T-helper 2 cell treated with Interferon-gamma antibody and Interleukin-4, amounts not matched to agents 5 μg/mL and 100 μg/mL, for 36 hours (primary cell): ENCODE data around the gene TMEFF2.

Experiments used
- DNase-seq: peaks from one replicate; pipeline ENCODE4 v3.0.0; 2021; ENCODE audit warnings: low spot score
- H3K27ac Mint-ChIP-seq: one replicate; pipeline ENCODE4 v1.8.0; 2021; ENCODE audit warnings: mild to moderate bottlenecking, mixed read lengths
- H3K27me3 Mint-ChIP-seq: one replicate; pipeline ENCODE4 v1.8.0; 2021; ENCODE audit warnings: low read depth, mixed read lengths
- H3K36me3 Mint-ChIP-seq: one replicate; pipeline ENCODE4 v1.8.0; 2021; ENCODE audit warnings: low read depth, mixed read lengths
- H3K4me1 Mint-ChIP-seq: one replicate; pipeline ENCODE4 v1.8.0; 2021; ENCODE audit warnings: low read depth, mixed read lengths
- H3K4me3 Mint-ChIP-seq: one replicate; pipeline ENCODE4 v1.8.0; 2022; ENCODE audit warnings: mild to moderate bottlenecking, moderate library complexity, mixed read lengths
- H3K9me3 Mint-ChIP-seq: one replicate; pipeline ENCODE4 v1.8.0; 2021; ENCODE audit warnings: mixed read lengths

Gene TMEFF2

DNA sequence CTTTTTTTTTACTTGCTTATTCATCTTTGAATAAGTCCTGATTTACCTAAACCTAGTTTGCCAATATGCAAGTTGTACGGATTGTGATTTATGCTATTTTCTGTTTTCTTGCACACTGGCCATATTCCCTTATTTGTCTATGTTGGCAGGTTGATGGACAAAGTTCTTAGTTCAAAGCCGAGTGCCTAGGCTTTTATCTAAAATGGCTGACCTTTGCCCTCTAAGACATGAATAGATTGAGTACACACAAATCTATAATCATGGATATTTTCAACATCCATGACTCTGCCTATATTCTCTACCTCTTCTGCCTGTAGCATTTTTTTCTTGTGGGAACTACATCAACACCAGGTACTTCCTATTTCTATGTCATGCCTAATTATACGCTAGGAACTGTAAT is 171.7 kb downstream of the TMEFF2 start:
- Mint-ChIP-seq H3K27ac (no peak overlapping the region), H3K9me3 (no peaks in the 10 kb centered on the region), H3K4me1 (no peaks in the 10 kb centered on the region), H3K4me3 (no peak overlapping the region), H3K27me3 (peaks cover 2% of the 10 kb centered on the region), H3K36me3 (no peaks in the 10 kb centered on the region)
- no peak for DNase-seq

- H3K36me3 Mint-ChIP-seq, result no peaks in the 10 kb centered on the region
- no peak overlapping the region for H3K4me3 Mint-ChIP-seq
- no peak overlapping the region for H3K27ac Mint-ChIP-seq
- H3K27me3 Mint-ChIP-seq, result peaks cover 2% of the 10 kb centered on the region
- H3K4me1 Mint-ChIP-seq, result no peaks in the 10 kb centered on the region
- DNase-seq, result no peak
- H3K9me3 Mint-ChIP-seq, result no peaks in the 10 kb centered on the region
Measured at GRCh38 chr2:192017844-192018243, 176.9 kb downstream of the TMEFF2 start.

DNA sequence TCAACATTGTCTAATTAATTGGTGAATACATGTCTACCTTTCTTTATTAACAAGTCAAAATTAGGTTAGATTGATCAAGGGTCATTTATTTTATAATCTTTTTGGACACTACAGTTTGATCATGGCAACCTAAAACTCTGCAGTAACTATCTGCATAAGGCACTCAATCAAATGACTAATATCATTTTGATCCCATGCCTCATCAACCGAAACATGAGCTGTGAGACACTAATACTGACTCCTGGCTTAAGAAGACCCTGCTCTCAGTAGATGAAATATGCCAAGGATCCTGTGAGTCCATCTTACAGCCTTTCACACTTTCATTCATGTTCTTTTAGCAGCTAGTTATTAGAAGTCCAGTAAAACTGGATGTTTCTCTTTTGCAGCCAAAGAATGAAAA is 178.5 kb downstream of the TMEFF2 start:
- Mint-ChIP-seq H3K9me3 (no peaks in the 10 kb centered on the region), H3K36me3 (no peaks in the 10 kb centered on the region), H3K27ac (no peak overlapping the region), H3K27me3 (peaks cover 2% of the 10 kb centered on the region), H3K4me1 (no peaks in the 10 kb centered on the region), H3K4me3 (no peak overlapping the region)
- no peak for DNase-seq

DNA sequence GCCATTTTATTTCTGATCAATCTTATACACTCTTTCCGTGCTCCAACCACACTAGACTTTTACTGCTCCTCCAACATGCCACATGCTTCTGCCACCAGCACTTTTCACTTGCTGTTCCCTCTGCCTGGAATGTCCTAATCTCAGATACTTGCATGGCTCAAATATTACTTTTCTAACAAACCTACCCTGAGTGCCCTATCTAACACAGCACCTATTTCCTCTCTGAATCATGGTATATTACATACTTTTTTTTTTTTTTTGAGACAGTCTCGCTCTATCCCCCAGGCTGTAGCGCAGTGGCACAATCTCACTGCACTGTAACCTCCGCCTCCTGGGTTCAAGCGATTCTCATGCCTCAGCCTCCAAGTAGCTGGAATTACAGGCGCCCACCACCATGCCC is 181.5 kb downstream of the TMEFF2 start:
- Mint-ChIP-seq H3K36me3 (no peaks in the 10 kb centered on the region), H3K4me3 (no peak overlapping the region), H3K4me1 (no peaks in the 10 kb centered on the region), H3K9me3 (no peaks in the 10 kb centered on the region), H3K27ac (no peak overlapping the region), H3K27me3 (peaks cover 4% of the 10 kb centered on the region)
- DNase-seq, result no peak

DNA sequence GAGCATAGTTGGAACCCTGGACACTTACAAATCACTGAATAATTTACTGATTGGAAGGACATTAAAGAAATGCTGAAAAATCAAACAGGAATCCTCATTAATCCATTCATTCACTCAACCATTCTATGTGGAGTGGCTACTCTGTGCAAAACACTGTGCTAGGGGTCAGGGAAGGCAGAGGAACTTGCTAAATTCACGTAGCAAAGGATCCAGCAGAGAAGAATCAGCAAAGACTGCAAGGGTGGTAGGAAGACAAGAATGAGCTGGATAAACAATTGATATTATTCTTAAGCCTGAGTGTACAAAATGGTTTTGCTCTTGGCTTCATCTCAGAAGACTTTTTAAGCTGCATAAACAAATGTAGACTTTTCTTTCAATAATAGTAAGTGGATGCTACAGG is 183.5 kb downstream of the TMEFF2 start:
- H3K4me3 Mint-ChIP-seq, result no peak overlapping the region
- DNase-seq, result no peak

DNA sequence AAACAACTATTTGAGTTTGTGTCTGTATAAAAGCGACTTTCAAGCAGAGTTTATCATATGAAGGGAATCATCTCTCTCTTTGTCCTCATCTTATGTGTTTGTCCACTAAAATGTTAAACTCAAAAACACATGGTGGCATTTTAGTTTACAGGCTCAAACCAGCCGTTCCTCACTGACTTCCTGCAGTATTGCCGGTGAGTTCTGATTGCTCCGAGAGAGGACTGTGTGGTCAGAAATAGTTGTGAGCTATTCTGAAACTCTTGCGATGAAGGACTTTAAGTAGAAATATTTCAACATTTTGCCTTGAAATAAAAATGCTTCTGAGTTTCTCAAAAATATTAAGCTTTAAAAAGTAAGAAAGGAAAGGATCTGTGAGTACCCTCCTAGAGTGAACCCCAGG is 184.7 kb downstream of the TMEFF2 start:
- Mint-ChIP-seq H3K9me3 (no peaks in the 10 kb centered on the region), H3K36me3 (no peaks in the 10 kb centered on the region), H3K4me1 (no peaks in the 10 kb centered on the region), H3K27me3 (peaks cover 4% of the 10 kb centered on the region), H3K27ac (no peak overlapping the region), H3K4me3 (no peak overlapping the region)
- DNase-seq, result no peak

More for the DNA sequence above, 183.5 kb downstream of the TMEFF2 start:
- H3K9me3 Mint-ChIP-seq, result no peaks in the 10 kb centered on the region
- H3K4me1 Mint-ChIP-seq, result no peaks in the 10 kb centered on the region
- H3K27ac Mint-ChIP-seq, result no peak overlapping the region
- peaks cover 4% of the 10 kb centered on the region for H3K27me3 Mint-ChIP-seq
- no peaks in the 10 kb centered on the region for H3K36me3 Mint-ChIP-seq

GRCh38 chr2:192007581-192008228 is 187.0 kb downstream of the TMEFF2 start:
- H3K27me3 Mint-ChIP-seq, result peaks cover 7% of the 10 kb centered on the region
- no peak overlapping the region for H3K4me3 Mint-ChIP-seq
- H3K27ac Mint-ChIP-seq, result no peak overlapping the region
- H3K9me3 Mint-ChIP-seq, result no peaks in the 10 kb centered on the region
- no peaks in the 10 kb centered on the region for H3K4me1 Mint-ChIP-seq
- no peak for DNase-seq
- H3K36me3 Mint-ChIP-seq, result no peaks in the 10 kb centered on the region

GRCh38 chr2:192005211-192005610 is 189.5 kb downstream of the TMEFF2 start:
- Mint-ChIP-seq H3K9me3 (no peaks in the 10 kb centered on the region), H3K27ac (no peak overlapping the region), H3K27me3 (peaks cover 5% of the 10 kb centered on the region), H3K4me3 (no peak overlapping the region), H3K36me3 (no peaks in the 10 kb centered on the region), H3K4me1 (no peaks in the 10 kb centered on the region)
- DNase-seq, result no peak

DNA sequence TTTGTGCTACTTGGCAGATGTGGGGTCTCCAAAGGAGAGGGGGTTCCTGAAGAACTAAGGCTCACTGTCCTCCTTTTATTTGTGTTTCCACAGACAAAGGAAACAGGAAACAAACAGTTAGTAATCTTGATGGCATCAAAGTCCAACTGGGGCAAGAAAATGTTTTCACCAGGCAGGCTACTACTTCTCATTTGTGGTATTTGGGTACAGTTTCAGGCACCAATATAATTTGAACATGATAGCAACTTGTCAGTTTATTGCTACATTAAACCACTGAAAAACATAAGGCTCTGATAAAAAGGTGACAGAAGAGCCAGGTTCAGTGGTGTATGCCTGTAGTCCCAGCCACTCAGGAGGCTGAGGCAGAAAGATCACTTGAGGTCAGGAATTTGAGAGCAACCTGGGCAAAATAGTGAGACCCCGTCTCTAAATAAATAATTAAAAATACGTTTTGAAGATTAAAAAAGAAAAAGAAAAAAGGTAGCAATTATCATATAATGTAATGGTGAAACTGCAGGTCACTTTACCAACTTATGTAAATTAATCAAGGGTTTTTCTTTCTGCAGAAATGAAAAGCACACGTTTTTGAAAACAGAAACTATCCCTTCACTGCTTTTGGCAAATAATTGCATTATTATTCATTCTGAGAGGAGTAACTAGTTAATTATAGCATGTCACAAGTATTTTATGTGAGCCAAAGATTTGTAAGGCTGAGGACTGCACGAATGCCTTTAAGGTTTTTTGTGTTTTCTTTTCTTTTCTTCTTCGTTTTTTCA is 190.4 kb downstream of the TMEFF2 start:
- H3K4me1 Mint-ChIP-seq, result no peaks in the 10 kb centered on the region
- DNase-seq, result no peak
- H3K4me3 Mint-ChIP-seq, result no peak overlapping the region
- no peaks in the 10 kb centered on the region for H3K36me3 Mint-ChIP-seq
- no peaks in the 10 kb centered on the region for H3K9me3 Mint-ChIP-seq
- H3K27me3 Mint-ChIP-seq, result peaks cover 5% of the 10 kb centered on the region
- H3K27ac Mint-ChIP-seq, result no peak overlapping the region

DNA sequence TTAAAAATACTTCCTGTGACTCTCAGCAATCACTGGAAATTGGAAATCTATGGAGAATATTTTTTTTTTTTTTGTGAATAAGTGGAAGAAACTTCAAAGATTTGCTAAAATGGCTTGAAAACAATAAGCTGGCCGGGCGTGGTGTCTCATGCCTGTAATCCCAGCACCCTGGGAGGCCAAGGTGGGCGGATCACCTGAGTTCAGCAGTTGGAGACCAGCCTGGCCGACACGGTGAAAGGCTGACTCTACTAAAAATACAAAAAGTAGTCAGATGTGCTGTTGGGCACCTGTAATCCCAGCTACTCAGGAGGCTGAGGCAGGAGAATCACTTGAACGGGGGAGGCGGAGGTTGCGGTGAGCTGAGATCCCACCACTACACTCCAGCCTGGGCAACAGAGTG is 192.3 kb downstream of the TMEFF2 start:
- H3K27ac Mint-ChIP-seq, result no peak overlapping the region
- no peak for DNase-seq
- no peaks in the 10 kb centered on the region for H3K9me3 Mint-ChIP-seq
- no peaks in the 10 kb centered on the region for H3K4me1 Mint-ChIP-seq
- H3K4me3 Mint-ChIP-seq, result no peak overlapping the region
- H3K27me3 Mint-ChIP-seq, result peaks cover 6% of the 10 kb centered on the region
- no peaks in the 10 kb centered on the region for H3K36me3 Mint-ChIP-seq

- Mint-ChIP-seq H3K27me3 (peaks cover 6% of the 10 kb centered on the region), H3K4me3 (no peak overlapping the region), H3K36me3 (no peaks in the 10 kb centered on the region)
Measured at GRCh38 chr2:192000196-192000980, 194.3 kb downstream of the TMEFF2 start.

DNA sequence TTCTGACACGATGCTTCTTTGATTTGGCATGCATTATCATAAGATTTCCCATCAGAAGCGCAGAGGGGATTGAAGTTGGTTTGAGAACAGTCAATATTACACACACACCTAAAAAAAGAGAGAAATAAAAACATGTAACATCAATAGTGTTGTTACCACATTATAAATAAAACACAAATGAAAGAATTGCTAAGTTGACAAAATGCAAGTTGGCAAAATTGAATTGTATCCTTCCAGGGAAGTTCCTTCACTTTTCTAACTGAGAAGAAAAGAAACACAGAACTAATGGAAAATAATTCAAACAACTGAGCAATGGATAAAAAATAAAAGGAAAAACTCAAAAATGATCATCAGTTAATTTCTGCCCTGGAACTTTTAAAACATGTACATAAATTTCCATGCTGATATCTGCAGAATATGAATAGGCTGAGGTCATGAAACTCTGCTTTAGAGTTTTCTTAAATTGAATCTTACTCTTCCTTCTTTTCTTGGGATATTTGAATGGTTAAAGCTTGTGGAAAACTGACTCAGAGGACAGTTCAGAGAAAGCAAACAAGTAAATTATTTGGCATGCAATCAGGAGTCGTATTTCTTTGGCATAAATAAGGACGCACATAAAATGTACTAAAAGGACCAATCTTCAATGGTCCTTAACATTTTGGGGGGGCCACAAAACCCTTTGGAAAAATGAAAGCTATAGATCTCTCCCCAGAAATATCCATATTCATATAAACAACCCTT is 195.5 kb downstream of the TMEFF2 start:
- no peak overlapping the region for H3K27ac Mint-ChIP-seq
- H3K9me3 Mint-ChIP-seq, result no peaks in the 10 kb centered on the region
- H3K36me3 Mint-ChIP-seq, result no peaks in the 10 kb centered on the region
- no peak for DNase-seq
- H3K4me1 Mint-ChIP-seq, result no peaks in the 10 kb centered on the region
- peaks cover 6% of the 10 kb centered on the region for H3K27me3 Mint-ChIP-seq
- H3K4me3 Mint-ChIP-seq, result no peak overlapping the region

More at GRCh38 chr2:192000196-192000980, 194.3 kb downstream of the TMEFF2 start:
- Mint-ChIP-seq H3K27ac (no peak overlapping the region), H3K4me1 (no peaks in the 10 kb centered on the region), H3K9me3 (no peaks in the 10 kb centered on the region)
- DNase-seq, result no peak

- H3K9me3 Mint-ChIP-seq, result no peaks in the 10 kb centered on the region
- H3K36me3 Mint-ChIP-seq, result no peaks in the 10 kb centered on the region
- no peak overlapping the region for H3K4me3 Mint-ChIP-seq
- no peak for DNase-seq
- no peak overlapping the region for H3K27ac Mint-ChIP-seq
- H3K4me1 Mint-ChIP-seq, result no peaks in the 10 kb centered on the region
- H3K27me3 Mint-ChIP-seq, result peaks cover 3% of the 10 kb centered on the region
Measured at GRCh38 chr2:191995285-191995684, 199.4 kb downstream of the TMEFF2 start.
